Astrocyte (in vitro differentiated cells and primary cell): ENCODE data around the gene FYN. TPM values are rescaled to one million over a fixed set of nuclear protein-coding genes. Genes with fewer than 3 reads are reported as not detected.

Experiments used
- DNase-seq: peaks from one replicate; pipeline ENCODE4 v3.0.0-alpha.2; 2010; ENCODE audit warnings: low read depth
- FAIRE-seq: peaks from 2 replicates; lab custom pipeline; 2011; peaks lifted over from hg19 to GRCh38; lab: Jason Lieb, UNC
- H2AFZ ChIP-seq: 2 replicates; pipeline ENCODE4 v1.6.0; 2012; ENCODE audit warnings: low read depth, low read length, inconsistent platforms
- H3K27ac ChIP-seq: 2 replicates; pipeline ENCODE4 v1.5.1; 2011; ENCODE audit warnings: low read depth, low read length, inconsistent platforms
- H3K27me3 ChIP-seq: 2 replicates; pipeline ENCODE4 v1.6.0; 2011; ENCODE audit warnings: low read length, inconsistent platforms; ENCODE audit not compliant: insufficient read depth
- H3K36me3 ChIP-seq: 2 replicates; pipeline ENCODE4 v1.5.1; 2011; ENCODE audit warnings: low read length, inconsistent platforms; ENCODE audit not compliant: insufficient read depth
- H3K4me1 ChIP-seq: 2 replicates; pipeline ENCODE4 v1.5.1; 2011; ENCODE audit warnings: low read length, inconsistent platforms; ENCODE audit not compliant: insufficient read depth
- H3K4me2 ChIP-seq: 2 replicates; pipeline ENCODE4 v1.6.0; 2012; ENCODE audit warnings: low read length, inconsistent platforms
- H3K4me3 ChIP-seq: 2 replicates; pipeline ENCODE4 v1.5.1; 2011; ENCODE audit warnings: low read depth, mild to moderate bottlenecking, low read length, inconsistent platforms; ENCODE audit not compliant: insufficient read depth
- H3K79me2 ChIP-seq: 2 replicates; pipeline ENCODE4 v1.6.0; 2012; ENCODE audit warnings: mild to moderate bottlenecking, low read length, inconsistent platforms; ENCODE audit not compliant: insufficient read depth
- H3K9ac ChIP-seq: 2 replicates; pipeline ENCODE4 v1.6.0; 2012; ENCODE audit warnings: mild to moderate bottlenecking, low read length, inconsistent platforms
- H3K9me3 ChIP-seq: 2 replicates; pipeline ENCODE4 v1.5.1; 2012; ENCODE audit warnings: low read depth, mild to moderate bottlenecking, low read length, inconsistent platforms; ENCODE audit not compliant: insufficient read depth
- H4K20me1 ChIP-seq: 2 replicates; pipeline ENCODE4 v1.6.0; 2012; ENCODE audit warnings: low read length, inconsistent platforms; ENCODE audit not compliant: insufficient read depth
- H3K27ac Mint-ChIP-seq: one replicate; pipeline ENCODE4 v1.8.0; 2021; ENCODE audit warnings: mild to moderate bottlenecking, mixed read lengths; ENCODE audit not compliant: unreplicated experiment
- H3K27me3 Mint-ChIP-seq: one replicate; pipeline ENCODE4 v1.8.0; 2021; ENCODE audit warnings: low read depth, mixed read lengths; ENCODE audit not compliant: unreplicated experiment
- H3K36me3 Mint-ChIP-seq: one replicate; pipeline ENCODE4 v1.8.0; 2021; ENCODE audit warnings: low read depth, mixed read lengths; ENCODE audit not compliant: unreplicated experiment
- H3K4me1 Mint-ChIP-seq: one replicate; pipeline ENCODE4 v1.8.0; 2021; ENCODE audit warnings: low read depth, mixed read lengths; ENCODE audit not compliant: unreplicated experiment
- H3K4me3 Mint-ChIP-seq: one replicate; pipeline ENCODE4 v1.8.0; 2021; ENCODE audit warnings: mild to moderate bottlenecking, moderate library complexity, mixed read lengths; ENCODE audit not compliant: unreplicated experiment
- H3K9me3 Mint-ChIP-seq: one replicate; pipeline ENCODE4 v1.8.0; 2021; ENCODE audit warnings: mild to moderate bottlenecking, mixed read lengths; ENCODE audit not compliant: unreplicated experiment
- CTCF ChIP-seq: IDR thresholded peaks from 2 replicates; pipeline ENCODE4 v1.5.1; 2011; ENCODE audit warnings: low read depth, mild to moderate bottlenecking, inconsistent platforms, low read length, moderate library complexity; ENCODE audit not compliant: insufficient read depth
- EZH2 ChIP-seq: IDR thresholded peaks from 2 replicates; pipeline ENCODE4 v1.6.1; 2012; ENCODE audit warnings: mild to moderate bottlenecking, low read length, inconsistent platforms; ENCODE audit not compliant: insufficient read depth
- total RNA-seq: library from RNA; stranded (reverse); gene quantifications from 2 replicates; pipeline ENCODE4 v1.2.1, GENCODE V29; 2021

Gene FYN
- total RNA-seq, 1 donor from 2014 or later = 167 TPM

GRCh38 chr6:111650049-111650448, 223.2 kb downstream of the FYN start:
- H3K4me1 Mint-ChIP-seq = no peaks in the 10 kb centered on the region

GRCh38 chr6:111648100-111648499, 225.2 kb downstream of the FYN start:
- no peaks in the 10 kb centered on the region for H3K79me2 ChIP-seq
- no peak overlapping the region for H2AFZ ChIP-seq
- Mint-ChIP-seq H3K27me3 (no peaks in the 10 kb centered on the region), H3K4me1 (no peaks in the 10 kb centered on the region), H3K4me3 (no peak overlapping the region), H3K27ac (no peak overlapping the region), H3K36me3 (peaks cover 16% of the 10 kb centered on the region), H3K9me3 (no peaks in the 10 kb centered on the region)
- no peak overlapping the region for H3K27ac ChIP-seq
- H3K4me1 ChIP-seq = no peaks in the 10 kb centered on the region
- no peaks in the 10 kb centered on the region for H3K27me3 ChIP-seq
- no peak overlapping the region for H3K4me3 ChIP-seq
- H3K36me3 ChIP-seq = no peaks in the 10 kb centered on the region
- FAIRE-seq = no peak
- DNase-seq = no peak
- no peaks in the 10 kb centered on the region for H3K9me3 ChIP-seq
- H3K9ac ChIP-seq = no peak overlapping the region
- no peaks in the 10 kb centered on the region for H4K20me1 ChIP-seq
- TF ChIP-seq CTCF = no peak
- TF ChIP-seq EZH2 = no peak
- H3K4me2 ChIP-seq = no peak overlapping the region

More at GRCh38 chr6:111650049-111650448, 223.2 kb downstream of the FYN start:
- Mint-ChIP-seq H3K9me3 (no peaks in the 10 kb centered on the region), H3K36me3 (peaks cover 14% of the 10 kb centered on the region), H3K4me3 (no peak overlapping the region), H3K27me3 (no peaks in the 10 kb centered on the region), H3K27ac (no peak overlapping the region)
- no peaks in the 10 kb centered on the region for H3K9me3 ChIP-seq
- H3K9ac ChIP-seq = no peak overlapping the region
- H4K20me1 ChIP-seq = no peaks in the 10 kb centered on the region
- H2AFZ ChIP-seq = no peak overlapping the region
- no peaks in the 10 kb centered on the region for H3K4me1 ChIP-seq
- H3K36me3 ChIP-seq = no peaks in the 10 kb centered on the region
- TF ChIP-seq CTCF (no peak), EZH2 (no peak)
- no peak overlapping the region for H3K4me3 ChIP-seq
- FAIRE-seq (no peak), DNase-seq (no peak)
- no peaks in the 10 kb centered on the region for H3K79me2 ChIP-seq
- H3K4me2 ChIP-seq = no peak overlapping the region
- H3K27ac ChIP-seq = no peak overlapping the region
- H3K27me3 ChIP-seq = no peaks in the 10 kb centered on the region

- no peaks in the 10 kb centered on the region for H3K4me1 Mint-ChIP-seq
- H3K9me3 Mint-ChIP-seq = no peaks in the 10 kb centered on the region
- H3K4me2 ChIP-seq = no peak overlapping the region
- TF ChIP-seq EZH2 = no peak
- no peak for TF ChIP-seq CTCF
- FAIRE-seq (no peak), DNase-seq (no peak)
- H3K27ac ChIP-seq = no peak overlapping the region
- H2AFZ ChIP-seq = no peak overlapping the region
- no peaks in the 10 kb centered on the region for H3K27me3 Mint-ChIP-seq
- no peaks in the 10 kb centered on the region for H3K79me2 ChIP-seq
- H3K4me3 Mint-ChIP-seq = no peak overlapping the region
- H3K27me3 ChIP-seq = no peaks in the 10 kb centered on the region
- peak overlapping the region; percentile 75 for H3K27ac Mint-ChIP-seq
- H3K9ac ChIP-seq = no peak overlapping the region
- peaks cover 16% of the 10 kb centered on the region for H3K36me3 Mint-ChIP-seq
- H4K20me1 ChIP-seq = no peaks in the 10 kb centered on the region
- H3K4me3 ChIP-seq = no peak overlapping the region
- H3K4me1 ChIP-seq = no peaks in the 10 kb centered on the region
- no peaks in the 10 kb centered on the region for H3K9me3 ChIP-seq
- H3K36me3 ChIP-seq = no peaks in the 10 kb centered on the region
Observed at GRCh38 chr6:111646942-111647341, 226.3 kb downstream of the FYN start.
